Skeletal muscle satellite cell (primary cell): ENCODE results near the gene ANKRD31. TPM values are rescaled to one million over a fixed set of nuclear protein-coding genes. Genes with fewer than 3 reads are reported as not detected.
A peak's percentile ranks its signal among the peaks of the same experiment; 100 is the strongest.
"Not testable (repeated sequence)": the region's sequence is repeated elsewhere in the genome, so short reads cannot be mapped to it uniquely, and the experiment has no call there.

ENCODE experiments used
- H3K27me3 ChIP-seq: 2 replicates; pipeline ENCODE4 v1.7.0; 2013; ENCODE audit warnings: low read length; ENCODE audit not compliant: control insufficient read depth, insufficient read depth
- H3K36me3 ChIP-seq: 2 replicates; pipeline ENCODE4 v1.7.0; 2013; ENCODE audit warnings: mild to moderate bottlenecking, control low read depth, low read length; ENCODE audit not compliant: insufficient read depth
- H3K4me1 ChIP-seq: 2 replicates; pipeline ENCODE4 v1.7.0; 2013; ENCODE audit warnings: low read length; ENCODE audit not compliant: control insufficient read depth, insufficient read depth
- H3K4me2 ChIP-seq: 2 replicates; pipeline ENCODE4 v1.7.0; 2013; ENCODE audit warnings: mild to moderate bottlenecking, low read length
- H3K4me3 ChIP-seq: 2 replicates; pipeline ENCODE4 v1.7.0; 2013; ENCODE audit warnings: low read length
- H3K9ac ChIP-seq: 2 replicates; pipeline ENCODE4 v1.7.0; 2013; ENCODE audit warnings: mild to moderate bottlenecking, low read depth, low read length, moderate library complexity
- H3K9me3 ChIP-seq: replicated peaks from 2 replicates; pipeline ENCODE4 v1.7.0; 2013; ENCODE audit warnings: mild to moderate bottlenecking, control low read depth, low read length
- total RNA-seq: library from RNA; depleted of rRNA; stranded (reverse); fragments of >200 nt; gene quantifications from 2 replicates; pipeline ENCODE4 v1.2.3, GENCODE V29; 2012; rRNA removed

The ANKRD31 gene
- under 0.01 and 0.22 TPM in 2 replicates for total RNA-seq

GRCh38 chr5:75236322-75237316, at the start of gene ANKRD31:
TSS of gene ANKRD31 (minus strand) at chr5:75236878. CDS start at chr5:75236686, 192 bp downstream.
- Histone ChIP-seq H3K27me3 (no peaks in the 10 kb centered on the region), H3K4me1 (peaks cover 9% of the 10 kb centered on the region), H3K36me3 (no peaks in the 10 kb centered on the region), H3K9ac (peak within 1 kb of the TSS; percentile 76), H3K4me3 (peak within 1 kb of the TSS; percentile 87), H3K4me2 (peak within 1 kb of the TSS; percentile 97), H3K9me3 (no peaks in the 10 kb centered on the region)

GRCh38 chr5:75286211-75286773, 49.6 kb upstream of the ANKRD31 start:
- no peaks in the 10 kb centered on the region for H3K4me1 ChIP-seq
- H3K4me2 ChIP-seq: no peak overlapping the region
- H3K36me3 ChIP-seq: no peaks in the 10 kb centered on the region
- no peak overlapping the region for H3K9ac ChIP-seq
- H3K27me3 ChIP-seq: no peaks in the 10 kb centered on the region
- no peak overlapping the region for H3K4me3 ChIP-seq
- H3K9me3 ChIP-seq: no peaks in the 10 kb centered on the region

GRCh38 chr5:75282581-75282980, 45.9 kb upstream of the ANKRD31 start:
- H3K36me3 ChIP-seq: no peaks in the 10 kb centered on the region
- no peaks in the 10 kb centered on the region for H3K4me1 ChIP-seq
- H3K9me3 ChIP-seq: no peaks in the 10 kb centered on the region
- H3K27me3 ChIP-seq: no peaks in the 10 kb centered on the region
- no peak overlapping the region for H3K4me2 ChIP-seq
- H3K4me3 ChIP-seq: no peak overlapping the region
- no peak overlapping the region for H3K9ac ChIP-seq

GRCh38 chr5:75281716-75282465, 45.2 kb upstream of the ANKRD31 start:
- Histone ChIP-seq H3K9ac (no peak overlapping the region), H3K27me3 (no peaks in the 10 kb centered on the region), H3K9me3 (no peaks in the 10 kb centered on the region), H3K4me1 (no peaks in the 10 kb centered on the region), H3K4me3 (no peak overlapping the region), H3K36me3 (no peaks in the 10 kb centered on the region), H3K4me2 (no peak overlapping the region)

GRCh38 chr5:75279321-75279720, 42.6 kb upstream of the ANKRD31 start:
- no peaks in the 10 kb centered on the region for H3K36me3 ChIP-seq
- H3K4me2 ChIP-seq: no peak overlapping the region
- no peak overlapping the region for H3K9ac ChIP-seq
- no peak overlapping the region for H3K4me3 ChIP-seq
- no peaks in the 10 kb centered on the region for H3K27me3 ChIP-seq
- no peaks in the 10 kb centered on the region for H3K4me1 ChIP-seq
- no peaks in the 10 kb centered on the region for H3K9me3 ChIP-seq

- no peaks in the 10 kb centered on the region for H3K27me3 ChIP-seq
- no peak overlapping the region for H3K4me3 ChIP-seq
- H3K4me1 ChIP-seq: no peaks in the 10 kb centered on the region
- H3K36me3 ChIP-seq: no peaks in the 10 kb centered on the region
- no peak overlapping the region for H3K9ac ChIP-seq
- H3K4me2 ChIP-seq: no peak overlapping the region
- no peaks in the 10 kb centered on the region for H3K9me3 ChIP-seq
Observed at GRCh38 chr5:75277463-75277862, 40.8 kb upstream of the ANKRD31 start.

GRCh38 chr5:75275756-75276155, 39.1 kb upstream of the ANKRD31 start:
- no peak overlapping the region for H3K9ac ChIP-seq
- no peak overlapping the region for H3K4me2 ChIP-seq
- H3K27me3 ChIP-seq: no peaks in the 10 kb centered on the region
- H3K36me3 ChIP-seq: no peaks in the 10 kb centered on the region
- no peaks in the 10 kb centered on the region for H3K9me3 ChIP-seq
- H3K4me1 ChIP-seq: no peaks in the 10 kb centered on the region
- H3K4me3 ChIP-seq: no peak overlapping the region

- Histone ChIP-seq H3K27me3 (no peaks in the 10 kb centered on the region), H3K4me3 (no peak overlapping the region), H3K9me3 (no peaks in the 10 kb centered on the region), H3K9ac (no peak overlapping the region), H3K4me1 (no peaks in the 10 kb centered on the region), H3K4me2 (no peak overlapping the region), H3K36me3 (no peaks in the 10 kb centered on the region)
Observed at GRCh38 chr5:75275147-75275546, 38.5 kb upstream of the ANKRD31 start.

GRCh38 chr5:75274486-75274885, 37.8 kb upstream of the ANKRD31 start:
- H3K36me3 ChIP-seq: no peaks in the 10 kb centered on the region
- H3K4me2 ChIP-seq: no peak overlapping the region
- H3K4me3 ChIP-seq: no peak overlapping the region
- H3K9ac ChIP-seq: no peak overlapping the region
- no peaks in the 10 kb centered on the region for H3K27me3 ChIP-seq
- no peaks in the 10 kb centered on the region for H3K9me3 ChIP-seq
- no peaks in the 10 kb centered on the region for H3K4me1 ChIP-seq

- H3K27me3 ChIP-seq, H3K4me2 ChIP-seq, H3K4me3 ChIP-seq, H3K4me1 ChIP-seq, H3K9ac ChIP-seq, H3K36me3 ChIP-seq, H3K9me3 ChIP-seq: not testable (repeated sequence)
Observed at GRCh38 chr5:75270605-75271004, 33.9 kb upstream of the ANKRD31 start.

- H3K9me3 ChIP-seq: no peaks in the 10 kb centered on the region
- no peak overlapping the region for H3K4me3 ChIP-seq
- H3K4me1 ChIP-seq: no peaks in the 10 kb centered on the region
- H3K36me3 ChIP-seq: no peaks in the 10 kb centered on the region
- H3K9ac ChIP-seq: no peak overlapping the region
- H3K27me3 ChIP-seq: peaks cover 4% of the 10 kb centered on the region
- H3K4me2 ChIP-seq: no peak overlapping the region
Observed at GRCh38 chr5:75265731-75266130, 29.1 kb upstream of the ANKRD31 start.
